ENCODE measurements around the gene CCDC117.
"Not testable (repeated sequence)": the region's sequence is repeated elsewhere in the genome, so short reads cannot be mapped to it uniquely, and the experiment has no call there.

Gene CCDC117

GRCh38 chr22:28801845-28802594 lies 29.5 kb downstream of the CCDC117 start:
- H3K9me3 Mint-ChIP-seq, result no peaks in the 10 kb centered on the region
- no peaks in the 10 kb centered on the region for H3K36me3 Mint-ChIP-seq
- peaks cover 20% of the 10 kb centered on the region for H3K4me1 Mint-ChIP-seq
- H3K27me3 Mint-ChIP-seq, result no peaks in the 10 kb centered on the region
- peak overlapping the region; percentile 92 for H3K27ac Mint-ChIP-seq
- H3K4me3 Mint-ChIP-seq, result peak overlapping the region; percentile 64
- DNase-seq (ENCODE audit: low spot score in 2 of 2), result no peak
- ATAC-seq (ENCODE audit: low read depth), result no peak

- DNase-seq (ENCODE audit: low spot score in 2 of 2), result no peak
- Mint-ChIP-seq H3K4me1 (peaks cover 20% of the 10 kb centered on the region), H3K9me3 (no peaks in the 10 kb centered on the region), H3K36me3 (no peaks in the 10 kb centered on the region), H3K4me3 (no peak overlapping the region), H3K27ac (peak overlapping the region; percentile 92), H3K27me3 (no peaks in the 10 kb centered on the region)
- ATAC-seq (ENCODE audit: low read depth), result no peak
Observed at GRCh38 chr22:28802595-28803123, 30.2 kb downstream of the CCDC117 start.

GRCh38 chr22:28805426-28805825 lies 32.9 kb downstream of the CCDC117 start:
- H3K27ac Mint-ChIP-seq; H3K9me3 Mint-ChIP-seq; ATAC-seq (ENCODE audit: low read depth); H3K4me3 Mint-ChIP-seq; H3K36me3 Mint-ChIP-seq; DNase-seq (ENCODE audit: low spot score in 2 of 2); H3K27me3 Mint-ChIP-seq: not testable (repeated sequence)
- H3K4me1 Mint-ChIP-seq, result peaks cover 14% of the 10 kb centered on the region

- Mint-ChIP-seq H3K27ac (no peak overlapping the region), H3K36me3 (peaks cover 5% of the 10 kb centered on the region), H3K4me3 (no peak overlapping the region), H3K4me1 (peaks cover 6% of the 10 kb centered on the region), H3K9me3 (no peaks in the 10 kb centered on the region), H3K27me3 (no peaks in the 10 kb centered on the region)
- ATAC-seq (ENCODE audit: low read depth) (no peak), DNase-seq (ENCODE audit: low spot score in 2 of 2) (no peak)
Observed at GRCh38 chr22:28808716-28809355, 36.3 kb downstream of the CCDC117 start.

GRCh38 chr22:28810821-28811491 lies 38.5 kb downstream of the CCDC117 start:
- ATAC-seq (ENCODE audit: low read depth), result no peak
- DNase-seq (ENCODE audit: low spot score in 2 of 2), result no peak
- H3K27me3 Mint-ChIP-seq, result no peaks in the 10 kb centered on the region
- H3K4me1 Mint-ChIP-seq, result peaks cover 6% of the 10 kb centered on the region
- no peak overlapping the region for H3K4me3 Mint-ChIP-seq
- H3K9me3 Mint-ChIP-seq, result no peaks in the 10 kb centered on the region
- peaks cover 5% of the 10 kb centered on the region for H3K36me3 Mint-ChIP-seq
- no peak overlapping the region for H3K27ac Mint-ChIP-seq

GRCh38 chr22:28812516-28812915 lies 40.0 kb downstream of the CCDC117 start:
- Mint-ChIP-seq H3K4me3 (no peak overlapping the region), H3K27ac (no peak overlapping the region), H3K4me1 (peaks cover 6% of the 10 kb centered on the region), H3K36me3 (peaks cover 5% of the 10 kb centered on the region), H3K27me3 (no peaks in the 10 kb centered on the region), H3K9me3 (no peaks in the 10 kb centered on the region)
- ATAC-seq (ENCODE audit: low read depth) (no peak), DNase-seq (ENCODE audit: low spot score in 2 of 2) (no peak)

DNA sequence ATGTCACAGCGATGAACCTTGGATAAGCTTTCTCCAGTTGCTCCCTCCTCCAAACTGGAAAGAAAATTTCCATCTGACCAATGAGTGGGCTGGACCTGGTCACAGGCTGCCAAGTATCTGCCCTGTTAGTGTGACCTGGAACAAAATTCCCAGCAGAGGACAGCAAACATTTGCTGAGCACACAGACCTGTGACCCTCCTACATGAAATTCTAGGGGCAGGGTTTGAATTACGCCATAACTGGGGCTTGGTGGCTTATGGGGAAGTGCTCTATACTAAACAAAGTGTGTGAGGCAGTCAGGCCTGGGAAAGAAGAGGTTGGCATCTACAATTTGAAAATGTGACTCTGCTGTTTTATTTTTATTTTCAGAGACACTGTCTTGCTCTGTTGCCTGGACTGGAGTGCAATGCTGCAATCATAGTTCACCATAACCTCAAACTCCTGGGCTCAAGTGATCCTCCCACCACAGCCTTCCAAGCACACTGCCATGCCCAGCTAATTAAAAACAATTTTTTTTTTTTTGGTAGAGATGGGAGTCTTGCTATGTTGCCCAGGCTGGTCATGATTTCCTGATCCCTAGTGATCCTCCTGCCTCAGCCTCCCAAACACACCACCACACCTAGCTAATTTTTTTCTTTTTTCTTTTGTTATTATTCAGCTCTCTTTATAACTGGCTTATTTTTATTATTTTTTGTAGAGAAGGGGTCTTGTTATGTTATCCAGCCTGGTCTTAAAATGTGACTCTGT lies 41.5 kb downstream of the CCDC117 start:
- no peaks in the 10 kb centered on the region for H3K9me3 Mint-ChIP-seq
- DNase-seq (ENCODE audit: low spot score in 2 of 2) (no peak), ATAC-seq (ENCODE audit: low read depth) (no peak)
- peaks cover 6% of the 10 kb centered on the region for H3K4me1 Mint-ChIP-seq
- H3K27ac Mint-ChIP-seq, result no peak overlapping the region
- peaks cover 4% of the 10 kb centered on the region for H3K36me3 Mint-ChIP-seq
- H3K27me3 Mint-ChIP-seq, result no peaks in the 10 kb centered on the region
- H3K4me3 Mint-ChIP-seq, result no peak overlapping the region

DNA sequence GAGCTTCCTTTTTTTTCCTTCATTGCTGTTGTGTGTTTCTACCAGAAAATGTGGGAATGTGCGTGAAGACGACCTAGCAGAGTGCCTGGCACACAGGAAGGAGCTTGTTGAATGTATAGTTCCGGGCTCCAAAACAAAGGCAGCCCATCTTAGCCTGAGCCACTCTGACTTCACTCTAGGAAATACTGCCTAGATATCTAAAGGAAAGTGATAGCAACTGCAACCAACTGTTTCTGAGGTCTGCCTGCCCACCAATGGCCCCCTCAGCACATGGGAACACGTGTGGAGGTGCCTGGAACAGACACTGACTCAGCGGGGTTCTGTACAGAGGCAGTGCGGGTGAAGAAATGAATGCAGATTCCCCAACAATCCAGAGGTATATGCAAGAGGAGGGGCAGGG lies 42.6 kb downstream of the CCDC117 start:
- H3K36me3 Mint-ChIP-seq, result no peaks in the 10 kb centered on the region
- no peak for DNase-seq (ENCODE audit: low spot score in 2 of 2)
- no peak for ATAC-seq (ENCODE audit: low read depth)
- H3K27me3 Mint-ChIP-seq, result no peaks in the 10 kb centered on the region
- H3K9me3 Mint-ChIP-seq, result no peaks in the 10 kb centered on the region
- H3K27ac Mint-ChIP-seq, result no peak overlapping the region
- H3K4me1 Mint-ChIP-seq, result peaks cover 6% of the 10 kb centered on the region
- no peak overlapping the region for H3K4me3 Mint-ChIP-seq

- ATAC-seq (ENCODE audit: low read depth) (no peak), DNase-seq (ENCODE audit: low spot score in 2 of 2) (no peak)
- Mint-ChIP-seq H3K4me3 (no peak overlapping the region), H3K27me3 (no peaks in the 10 kb centered on the region), H3K36me3 (no peaks in the 10 kb centered on the region), H3K4me1 (peaks cover 6% of the 10 kb centered on the region), H3K9me3 (no peaks in the 10 kb centered on the region), H3K27ac (no peak overlapping the region)
Observed at GRCh38 chr22:28815729-28816128, 43.2 kb downstream of the CCDC117 start.

DNA sequence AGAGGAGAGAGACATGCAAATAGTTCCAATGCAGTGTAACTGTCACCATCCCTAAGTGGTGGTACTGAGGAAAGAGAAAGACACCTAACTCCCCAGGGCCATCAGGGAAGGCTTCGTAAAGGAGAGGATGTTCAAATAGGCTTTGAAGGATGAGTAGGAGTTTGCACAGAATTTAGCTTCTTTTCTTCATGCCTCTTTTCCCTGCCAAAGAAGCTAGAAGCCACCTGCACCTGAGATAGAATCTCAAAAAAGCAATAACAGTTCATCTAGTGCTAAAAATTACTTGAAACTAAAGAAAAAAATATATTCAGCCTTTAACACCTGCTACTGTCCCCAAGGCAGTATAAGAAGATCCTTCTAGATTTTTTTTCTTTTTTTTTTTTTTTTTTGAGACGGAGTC lies 44.6 kb downstream of the CCDC117 start:
- Mint-ChIP-seq H3K9me3 (no peaks in the 10 kb centered on the region), H3K36me3 (no peaks in the 10 kb centered on the region), H3K4me3 (no peak overlapping the region), H3K27me3 (no peaks in the 10 kb centered on the region), H3K4me1 (no peaks in the 10 kb centered on the region), H3K27ac (no peak overlapping the region)
- DNase-seq (ENCODE audit: low spot score in 2 of 2) (no peak), ATAC-seq (ENCODE audit: low read depth) (no peak)

GRCh38 chr22:28817919-28818859 lies 45.7 kb downstream of the CCDC117 start:
- H3K4me1 Mint-ChIP-seq, result no peaks in the 10 kb centered on the region

DNA sequence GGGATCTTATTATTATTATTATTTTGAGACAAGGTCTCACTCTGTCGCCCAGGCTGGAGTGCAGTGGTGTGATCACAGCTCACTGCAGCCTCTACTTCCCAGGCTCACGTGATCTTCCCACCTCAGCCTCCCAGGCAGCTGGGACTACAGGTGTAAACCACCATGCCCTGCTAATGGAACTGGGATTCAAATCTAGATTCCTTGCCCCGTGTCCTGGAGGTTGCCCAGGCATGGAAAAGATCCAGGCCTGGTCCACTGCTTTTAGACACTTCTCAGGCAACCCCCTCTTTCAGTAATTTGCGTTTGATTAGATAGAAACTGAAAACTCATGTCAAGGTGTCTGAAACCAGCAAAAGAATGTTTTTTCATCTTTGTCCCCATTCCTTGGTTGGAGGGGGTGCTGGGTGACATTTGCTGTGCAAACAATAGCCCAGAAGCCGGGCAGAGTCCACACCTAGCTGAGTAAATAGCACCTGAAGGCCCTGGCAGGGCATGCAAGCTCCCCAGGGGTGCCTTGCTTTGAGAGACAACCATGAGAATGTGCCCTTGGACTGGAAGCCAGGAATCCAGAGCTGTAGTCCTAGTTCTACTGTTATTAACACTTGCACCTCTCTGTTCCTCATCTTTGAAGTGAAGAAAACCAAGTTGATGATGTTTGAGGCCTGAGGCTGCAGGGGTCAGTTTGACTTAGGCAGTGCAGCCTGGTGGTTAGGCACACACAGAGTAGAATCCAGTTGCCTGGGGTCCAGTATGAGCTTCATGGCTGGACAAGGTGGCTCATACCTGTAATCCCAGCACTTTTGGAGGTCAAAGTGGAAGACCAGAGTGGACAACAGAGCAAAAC lies 47.0 kb downstream of the CCDC117 start:
- H3K36me3 Mint-ChIP-seq, result peaks cover 2% of the 10 kb centered on the region

More at GRCh38 chr22:28817919-28818859, 45.7 kb downstream of the CCDC117 start:
- Mint-ChIP-seq H3K36me3 (peaks cover 2% of the 10 kb centered on the region), H3K27ac (no peak overlapping the region), H3K9me3 (no peaks in the 10 kb centered on the region), H3K27me3 (no peaks in the 10 kb centered on the region), H3K4me3 (no peak overlapping the region)
- DNase-seq (ENCODE audit: low spot score in 2 of 2) (no peak), ATAC-seq (ENCODE audit: low read depth) (no peak)

More for the DNA sequence above, 47.0 kb downstream of the CCDC117 start:
- Mint-ChIP-seq H3K9me3 (no peaks in the 10 kb centered on the region), H3K27ac (no peak overlapping the region), H3K4me1 (no peaks in the 10 kb centered on the region), H3K4me3 (no peak overlapping the region), H3K27me3 (no peaks in the 10 kb centered on the region)
- ATAC-seq (ENCODE audit: low read depth) (no peak), DNase-seq (ENCODE audit: low spot score in 2 of 2) (no peak)
